GM12892 (cell line): ENCODE results near the gene APOL2.

Experiments
- POLR2AphosphoS5 ChIP-seq: IDR thresholded peaks from 2 replicates; pipeline ENCODE4 v1.6.1; 2011; ENCODE audit warnings: low read depth, low read length, control low read depth
- TAF1 ChIP-seq: IDR thresholded peaks from 2 replicates; pipeline ENCODE4 v1.6.1; 2011; ENCODE audit warnings: low read depth, mild to moderate bottlenecking, control low read depth, low read length, borderline replicate concordance

- TF ChIP-seq TAF1 (no peak), POLR2AphosphoS5 (no peak)
These were observed 25.7 kb downstream of the APOL2 start for GRCh38 chr22:36213586-36213985.
